HepG2 (cell line): Measurements from ENCODE around the gene EPB41L2. TPM values are rescaled to one million over a fixed set of nuclear protein-coding genes. Genes with fewer than 3 reads are reported as not detected.
A peak's percentile ranks its signal among the peaks of the same experiment; 100 is the strongest.

Experiments used
- CBX1 ChIP-seq: IDR thresholded peaks from one replicate; pipeline ENCODE4 v1.6.1; 2016; ENCODE audit warnings: antibody characterized with exemption, low read depth
- CEBPB ChIP-seq: IDR thresholded peaks from 2 replicates; pipeline ENCODE4 v1.6.1; 2011; ENCODE audit warnings: low read depth, low read length, improper control_type of control experiment, borderline replicate concordance
- CHD4 ChIP-seq: fragments of 200-600 bp; sonication (generic); IDR thresholded peaks from 2 replicates; pipeline ENCODE4 v1.7.0; 2017; ENCODE audit warnings: mild to moderate bottlenecking, low read length, borderline replicate concordance
- CSRNP2 ChIP-seq: sonication (generic); formaldehyde crosslinking; conservative IDR thresholded peaks from 2 replicates; pipeline ENCODE4 v1.8.0; 2022; ENCODE audit warnings: low read depth, missing genetic modification reagents
- HDAC2 ChIP-seq: sonication (generic); formaldehyde crosslinking; IDR thresholded peaks from 2 replicates; pipeline ENCODE4 v1.4.0; 2020; ENCODE audit warnings: missing genetic modification reagents
- HOXD1 ChIP-seq: sonication (generic); formaldehyde crosslinking; IDR thresholded peaks from 2 replicates; pipeline ENCODE4 v1.5.0; 2020; ENCODE audit warnings: missing genetic modification reagents
- ISL2 ChIP-seq: sonication (generic); formaldehyde crosslinking; IDR thresholded peaks from 2 replicates; pipeline ENCODE4 v1.5.0; 2020; ENCODE audit warnings: missing genetic modification reagents
- MLX ChIP-seq: IDR thresholded peaks from 2 replicates; pipeline ENCODE4 v1.6.1; 2016
- MLXIP ChIP-seq: sonication (generic); formaldehyde crosslinking; IDR thresholded peaks from 2 replicates; pipeline ENCODE4 v1.9.0; 2021; ENCODE audit warnings: missing genetic modification reagents, borderline replicate concordance
- POLR2G ChIP-seq: fragments of 200-400 bp; formaldehyde crosslinking; IDR thresholded peaks from 2 replicates; pipeline ENCODE4 v1.6.1; 2018; ENCODE audit warnings: mild to moderate bottlenecking, low read depth, low read length, moderate library complexity
- RBM22 ChIP-seq: fragments of 200-400 bp; formaldehyde crosslinking; optimal IDR thresholded peaks from 2 replicates; pipeline ENCODE3; 2017; ENCODE audit warnings: mild to moderate bottlenecking, low read length, moderate library complexity
- SIN3A ChIP-seq: IDR thresholded peaks from 2 replicates; pipeline ENCODE4 v1.6.1; 2011; ENCODE audit warnings: low read depth, mild to moderate bottlenecking, control low read depth, low read length, borderline replicate concordance
- SIX4 ChIP-seq: sonication (generic); formaldehyde crosslinking; IDR thresholded peaks from 2 replicates; pipeline ENCODE4 v1.4.0; 2020; ENCODE audit warnings: missing genetic modification reagents
- SP140L ChIP-seq: sonication (generic); formaldehyde crosslinking; IDR thresholded peaks from 2 replicates; pipeline ENCODE4 v1.4.0; 2020; ENCODE audit warnings: missing genetic modification reagents, borderline replicate concordance
- TBL1XR1 ChIP-seq: fragments of 150-350 bp; IDR thresholded peaks from 2 replicates; pipeline ENCODE4 v1.6.1; 2014; ENCODE audit warnings: borderline replicate concordance, low read length; ENCODE audit not compliant: partially characterized antibody
- THRA ChIP-seq: sonication (generic); formaldehyde crosslinking; IDR thresholded peaks from 2 replicates; pipeline ENCODE4 v1.4.0; 2020; ENCODE audit warnings: missing genetic modification reagents, borderline replicate concordance
- ZFP41 ChIP-seq: sonication (generic); formaldehyde crosslinking; IDR thresholded peaks from 2 replicates; pipeline ENCODE4 v1.4.0; 2020; ENCODE audit warnings: mild to moderate bottlenecking, missing genetic modification reagents, borderline replicate concordance
- ZNF335 ChIP-seq: sonication (generic); formaldehyde crosslinking; IDR thresholded peaks from 2 replicates; pipeline ENCODE4 v1.4.0; 2020; ENCODE audit warnings: missing genetic modification reagents
- ZNF639 ChIP-seq: conservative IDR thresholded peaks from 2 replicates; pipeline ENCODE4 v1.6.1; 2018; ENCODE audit warnings: missing genetic modification reagents
- ZNF775 ChIP-seq: sonication (generic); formaldehyde crosslinking; IDR thresholded peaks from 2 replicates; pipeline ENCODE4 v1.4.0; 2020; ENCODE audit warnings: missing genetic modification reagents, mild to moderate bottlenecking, moderate library complexity, borderline replicate concordance
- polyA plus RNA-seq, 8 experiments: library from polyadenylated mRNA; depleted of rRNA in 3 of 8; stranded (reverse) in 7 of 8; unstranded in 1 of 8; fragments of >200 nt; fragmentation: Illumina TruSeq in 4 of 8; extraction: Trizol in 4 of 8; gene quantifications; 2 replicates each; pipeline versions ENCODE4 v1.2.1 to v1.2.3, GENCODE V29; 2011 to 2016; ENCODE audit warnings: low read depth in 4 of 8, missing spikeins in 1 of 8, mixed read lengths in 1 of 8; ENCODE audit not compliant: insufficient read depth in 1 of 8
- total RNA-seq, 5 experiments: library from RNA; depleted of rRNA; stranded (reverse); fragments of >200 nt; fragmentation: Illumina TruSeq; extraction: Trizol; gene quantifications; 2 replicates each; pipeline ENCODE4 v1.2.3, GENCODE V29; 2016; ENCODE audit warnings: low read depth in 1 of 5

EPB41L2 gene
- total and polyA plus RNA-seq, 2 of the 13 experiments (the other 11 are each of a cell fraction or from before 2014, with no cell fraction given), result 41.7 to 56.4 TPM

- TF ChIP-seq THRA (CRISPR knock-in tag) (peak; percentile 91), MLX (CRISPR knock-in tag) (peak; percentile 93), CSRNP2 (CRISPR knock-in tag) (no peak), HOXD1 (CRISPR knock-in tag) (peak; percentile 74; the same call in 1 of the 2 replicates), HDAC2 (peak; percentile 97), ZNF639 (CRISPR knock-in tag) (no peak), ZFP41 (no peak), SP140L (0 out of 2 replicates have a peak, but pooled peaks have one; percentile 29), CEBPB (peak; percentile 97), CHD4 (peak; percentile 83), ZNF775 (CRISPR knock-in tag) (peak; percentile 81; the same call in 1 of the 2 replicates), CBX1 (no peak), MLXIP (CRISPR knock-in tag) (peak; percentile 73; the same call in 1 of the 2 replicates), RBM22 (no peak), SIN3A (peak; percentile 78; the same call in 1 of the 2 replicates), ZNF335 (CRISPR knock-in tag) (peak; percentile 49; the same call in 1 of the 2 replicates), TBL1XR1 (peak; percentile 95), POLR2G (no peak), ISL2 (CRISPR knock-in tag) (peak; percentile 98), SIX4 (CRISPR knock-in tag) (peak; percentile 86)
These were observed 247.6 kb downstream of the EPB41L2 start (continued) for GRCh38 chr6:130815200-130816071.
